HG02870 (cell line): ENCODE data around the gene ELP5.

ENCODE experiments used
- ATAC-seq: cut with Tn5 transposase; IDR thresholded peaks from one replicate; pipeline ENCODE4 v1.9.1; 2021; ENCODE audit warnings: mild to moderate bottlenecking, moderate library complexity; ENCODE audit not compliant: unreplicated experiment

Gene ELP5

DNA sequence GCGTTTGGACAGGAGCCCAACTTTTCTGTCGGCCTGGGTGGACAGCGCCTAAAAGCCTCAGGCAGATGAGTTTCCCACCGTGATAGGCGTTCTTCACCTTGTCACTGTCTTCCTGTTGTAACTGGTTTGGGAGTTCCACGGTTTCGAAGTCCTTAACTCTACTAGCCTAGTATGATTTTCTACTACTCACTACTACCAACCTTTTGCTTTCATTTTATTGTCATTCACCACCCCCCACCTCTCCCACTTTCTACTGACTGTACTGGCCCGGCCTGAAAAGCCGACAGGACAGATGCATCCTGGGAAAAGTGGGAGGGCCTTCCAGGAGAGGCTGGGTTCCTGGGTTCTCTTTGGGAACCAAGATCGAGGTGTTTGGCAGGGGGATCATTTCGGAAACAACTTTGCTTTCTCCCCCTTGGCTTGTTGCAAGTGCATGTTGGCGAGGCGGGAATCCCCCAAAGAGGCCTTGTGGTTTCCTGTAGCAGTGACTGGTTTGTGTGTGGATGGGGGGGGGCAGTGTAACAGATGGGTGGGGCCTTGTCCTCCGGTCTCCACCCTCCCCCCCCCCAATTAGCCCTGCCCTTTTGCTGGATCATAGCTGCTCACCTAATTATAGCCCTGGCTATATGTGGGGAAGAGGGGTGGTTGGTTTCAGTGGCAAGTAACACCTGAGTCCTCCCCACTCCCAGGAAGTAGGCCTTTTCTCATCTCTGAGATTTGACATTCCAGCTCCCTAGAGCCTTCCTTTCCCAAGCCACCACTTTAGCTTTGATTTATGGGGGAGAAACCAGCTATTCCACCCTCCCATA, 56.8 kb downstream of the ELP5 start:
- no peak for ATAC-seq
